ENCODE measurements around the gene POMC.

- TF ChIP-seq, protein P1, sequence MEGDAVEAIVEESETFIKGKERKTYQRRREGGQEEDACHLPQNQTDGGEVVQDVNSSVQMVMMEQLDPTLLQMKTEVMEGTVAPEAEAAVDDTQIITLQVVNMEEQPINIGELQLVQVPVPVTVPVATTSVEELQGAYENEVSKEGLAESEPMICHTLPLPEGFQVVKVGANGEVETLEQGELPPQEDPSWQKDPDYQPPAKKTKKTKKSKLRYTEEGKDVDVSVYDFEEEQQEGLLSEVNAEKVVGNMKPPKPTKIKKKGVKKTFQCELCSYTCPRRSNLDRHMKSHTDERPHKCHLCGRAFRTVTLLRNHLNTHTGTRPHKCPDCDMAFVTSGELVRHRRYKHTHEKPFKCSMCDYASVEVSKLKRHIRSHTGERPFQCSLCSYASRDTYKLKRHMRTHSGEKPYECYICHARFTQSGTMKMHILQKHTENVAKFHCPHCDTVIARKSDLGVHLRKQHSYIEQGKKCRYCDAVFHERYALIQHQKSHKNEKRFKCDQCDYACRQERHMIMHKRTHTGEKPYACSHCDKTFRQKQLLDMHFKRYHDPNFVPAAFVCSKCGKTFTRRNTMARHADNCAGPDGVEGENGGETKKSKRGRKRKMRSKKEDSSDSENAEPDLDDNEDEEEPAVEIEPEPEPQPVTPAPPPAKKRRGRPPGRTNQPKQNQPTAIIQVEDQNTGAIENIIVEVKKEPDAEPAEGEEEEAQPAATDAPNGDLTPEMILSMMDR (IDR thresholded peaks at IDR 0.05) = peak in 2 of 6 experiments; percentile 17 to 22
- TF ChIP-seq POLR2A (IDR thresholded peaks at IDR 0.05) = no peak
These were observed 32.9 kb upstream of the POMC start for GRCh38 chr2:25201265-25201664.
